ENCODE measurements around the gene SNX7.
A peak's percentile ranks its signal among the peaks of the same experiment; 100 is the strongest.

The SNX7 gene

GRCh38 chr1:98661544-98662355, at the start of gene SNX7:
TSS of gene SNX7 (plus strand) at chr1:98661721. CDS start at chr1:98661732, 11 bp downstream.
- peak within 1 kb of the TSS; percentile 79 for H3K4me3 ChIP-seq (ENCODE audit: low read depth, low read length)
- DNase-seq (ENCODE audit: low read depth), result peak; percentile 43

DNA sequence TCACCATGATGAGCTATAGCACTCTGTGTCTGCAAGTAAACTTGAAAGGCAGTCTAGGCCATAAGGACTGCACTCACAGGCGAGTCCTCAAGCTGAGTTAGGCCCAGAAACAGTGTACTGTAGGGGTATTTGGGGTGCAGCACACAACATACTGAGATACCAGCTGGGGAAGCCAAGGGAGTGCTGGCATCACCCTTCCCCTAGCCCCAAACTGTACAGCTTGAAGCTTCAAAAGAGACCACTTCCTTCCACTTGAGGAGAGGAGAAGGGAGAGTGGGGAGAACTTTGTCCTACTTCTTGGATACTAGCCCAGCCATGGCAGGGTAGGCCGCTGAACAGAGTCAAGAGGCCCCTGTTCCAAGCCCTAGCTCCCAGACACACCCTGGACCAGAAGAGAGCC, 24.2 kb upstream of the SNX7 start:
- DNase-seq (ENCODE audit: low read depth), result no peak
- H3K4me3 ChIP-seq (ENCODE audit: low read depth, low read length), result no peak overlapping the region

- DNase-seq (ENCODE audit: low read depth), result no peak
These were observed 23.3 kb upstream of the SNX7 start for GRCh38 chr1:98638185-98638584.

DNA sequence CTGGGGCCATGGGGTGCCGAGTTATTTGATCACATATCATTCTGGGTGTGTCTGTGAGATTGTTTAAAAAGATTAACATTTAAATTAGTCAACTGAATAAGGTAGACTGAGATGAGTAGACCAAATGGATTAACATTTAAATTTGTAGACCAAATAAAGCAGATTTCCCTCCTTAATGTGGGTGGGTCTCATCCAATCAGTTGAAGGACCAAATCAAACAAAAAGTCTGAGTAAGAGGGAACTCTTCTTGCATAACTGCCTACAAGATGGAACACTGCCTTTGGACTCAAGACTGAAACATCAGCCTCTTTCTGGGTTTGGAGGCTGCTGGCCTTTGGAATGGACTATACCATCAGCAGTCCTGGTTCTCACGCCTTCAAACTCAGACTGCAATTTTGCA, 17.0 kb upstream of the SNX7 start:
- no peak for DNase-seq (ENCODE audit: low read depth)
- no peak overlapping the region for H3K4me3 ChIP-seq (ENCODE audit: low read depth, low read length)

More at GRCh38 chr1:98638185-98638584, 23.3 kb upstream of the SNX7 start:
- H3K4me3 ChIP-seq (ENCODE audit: low read depth, low read length), result no peak overlapping the region

DNA sequence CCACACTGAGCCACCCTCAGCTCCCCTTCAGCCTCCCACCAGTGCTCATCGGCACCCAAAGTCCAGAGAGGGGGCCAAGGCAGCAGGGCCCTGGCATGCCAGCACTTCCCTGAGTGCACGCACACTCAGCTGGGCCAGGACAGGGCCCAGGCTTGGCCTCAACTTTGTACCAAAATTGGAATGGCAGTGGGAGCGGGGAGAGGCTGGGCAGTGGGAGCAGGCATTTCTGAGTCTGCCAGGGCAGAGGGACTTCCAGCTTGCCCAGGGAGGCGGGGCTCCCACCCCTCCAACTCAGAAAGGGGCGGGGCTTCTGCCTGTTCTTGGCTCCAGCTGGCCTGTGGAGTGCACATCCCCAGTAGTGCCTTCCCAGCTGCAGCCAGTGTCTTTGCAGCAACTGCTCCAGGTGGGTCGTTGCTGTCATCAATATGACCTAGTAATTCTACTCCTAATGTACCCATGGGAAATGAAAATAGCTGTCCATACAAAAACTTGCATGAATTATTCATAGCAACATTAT, 10.3 kb upstream of the SNX7 start:
- no peak for DNase-seq (ENCODE audit: low read depth)

DNA sequence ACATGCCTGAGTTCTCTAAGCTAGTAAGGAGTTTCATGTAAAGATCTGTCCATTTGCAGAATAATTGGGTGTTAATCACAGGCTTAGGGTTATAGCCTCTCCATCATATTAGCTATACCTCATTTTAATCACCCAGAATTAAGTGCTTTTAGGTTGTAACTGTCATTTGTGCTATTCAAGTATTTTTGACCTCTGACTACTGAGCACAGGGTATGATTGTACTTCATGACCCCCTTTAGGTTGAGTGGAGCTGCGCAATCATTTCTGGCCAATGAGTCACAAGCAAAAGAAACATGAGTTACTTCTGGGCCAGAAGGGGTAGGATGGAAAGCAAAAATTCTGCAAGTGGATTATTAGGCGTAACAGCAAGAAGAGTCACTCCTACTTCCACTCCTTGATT, 8.4 kb upstream of the SNX7 start:
- DNase-seq (ENCODE audit: low read depth), result no peak
- H3K4me3 ChIP-seq (ENCODE audit: low read depth, low read length), result no peak overlapping the region

More for the DNA sequence above, 10.3 kb upstream of the SNX7 start:
- no peak overlapping the region for H3K4me3 ChIP-seq (ENCODE audit: low read depth, low read length)

DNA sequence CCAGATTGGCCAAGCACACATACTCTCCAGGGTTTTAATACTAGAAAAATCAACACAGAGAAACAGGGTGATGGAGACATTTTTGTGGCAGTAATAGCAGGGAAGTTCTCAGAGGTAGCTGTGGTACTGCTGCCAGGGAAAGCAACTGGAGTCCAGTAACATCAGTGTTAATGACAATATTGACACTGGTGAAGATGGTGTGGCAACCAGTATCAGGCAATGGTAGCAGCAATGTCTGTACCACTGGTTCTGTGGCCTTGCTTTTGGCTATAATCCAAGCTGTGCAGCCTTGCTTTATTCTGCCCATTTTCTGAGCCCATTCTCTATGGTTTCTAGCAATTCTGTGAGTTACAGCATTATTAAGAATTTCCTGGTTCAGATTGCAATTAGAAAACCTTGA, 1.6 kb upstream of the SNX7 start:
- no peak for DNase-seq (ENCODE audit: low read depth)
- no peak overlapping the region for H3K4me3 ChIP-seq (ENCODE audit: low read depth, low read length)

GRCh38 chr1:98660940-98661543, 479 bp upstream of the SNX7 start:
- DNase-seq (ENCODE audit: low read depth), result no peak
- H3K4me3 ChIP-seq (ENCODE audit: low read depth, low read length), result peak overlapping the region; percentile 79

DNA sequence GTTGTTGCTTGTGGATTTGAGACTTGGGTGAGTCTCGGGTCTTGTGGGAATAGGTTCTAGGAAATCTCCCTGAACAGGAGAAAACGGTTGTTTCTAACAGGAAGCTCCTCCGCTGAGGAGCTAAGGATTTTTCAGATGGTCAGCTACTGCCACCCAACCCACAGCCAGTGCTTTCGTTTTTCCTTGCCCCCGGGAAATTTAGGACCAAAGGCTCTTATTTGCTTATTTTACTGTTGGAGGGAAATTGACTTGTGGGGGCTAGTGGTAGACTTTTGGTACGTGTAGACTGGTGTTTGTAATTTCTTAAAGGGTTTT, 792 bp downstream of the SNX7 start:
- DNase-seq (ENCODE audit: low read depth), result peak; percentile 17
- peak overlapping the region; percentile 79 for H3K4me3 ChIP-seq (ENCODE audit: low read depth, low read length)

- DNase-seq (ENCODE audit: low read depth), result no peak
- no peak overlapping the region for H3K4me3 ChIP-seq (ENCODE audit: low read depth, low read length)
These were observed 7.2 kb downstream of the SNX7 start for GRCh38 chr1:98668733-98669132.

DNA sequence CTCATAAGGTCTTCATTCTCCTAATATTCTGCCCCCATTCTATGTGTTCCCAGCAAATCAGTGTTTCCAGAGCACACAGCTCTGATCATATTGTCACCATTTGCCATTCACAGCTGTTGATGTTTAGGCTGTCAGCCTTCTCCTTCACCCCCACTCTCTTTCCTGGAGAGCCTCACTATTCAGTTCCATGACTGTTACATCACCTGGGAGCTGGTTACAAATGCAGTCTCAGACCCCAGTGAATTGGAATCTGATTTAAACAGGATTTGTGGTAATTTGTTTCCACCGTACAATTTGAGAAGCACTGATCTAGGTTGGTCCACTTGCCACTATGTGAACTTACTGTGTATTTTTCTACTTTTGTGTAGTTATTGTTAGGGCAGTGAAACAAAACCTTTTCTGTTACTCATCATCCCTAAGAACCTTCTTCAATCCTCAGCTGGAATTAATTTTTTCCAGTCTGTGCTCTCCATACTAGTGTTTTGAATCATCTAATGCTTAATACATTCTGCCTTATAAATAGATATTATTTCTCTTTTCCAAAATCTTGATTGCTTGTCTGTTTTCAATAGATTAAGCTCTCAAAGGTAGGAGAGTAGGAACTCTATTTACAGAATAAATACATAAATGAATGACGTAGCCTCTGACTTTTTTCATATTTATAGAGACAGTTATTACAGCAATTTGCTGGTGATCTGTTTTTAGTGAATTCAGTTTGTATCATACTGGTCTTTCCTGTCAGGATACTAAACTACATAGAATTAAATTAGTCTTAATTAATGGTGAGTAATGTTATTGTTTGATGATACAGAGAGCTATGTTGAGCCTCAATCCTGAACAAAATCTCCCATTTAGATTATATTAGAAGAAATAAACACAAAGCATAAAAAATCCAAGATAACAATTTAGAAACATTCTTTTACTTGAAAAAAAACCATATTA, 8.1 kb downstream of the SNX7 start:
- H3K4me3 ChIP-seq (ENCODE audit: low read depth, low read length), result no peak overlapping the region
- no peak for DNase-seq (ENCODE audit: low read depth)

DNA sequence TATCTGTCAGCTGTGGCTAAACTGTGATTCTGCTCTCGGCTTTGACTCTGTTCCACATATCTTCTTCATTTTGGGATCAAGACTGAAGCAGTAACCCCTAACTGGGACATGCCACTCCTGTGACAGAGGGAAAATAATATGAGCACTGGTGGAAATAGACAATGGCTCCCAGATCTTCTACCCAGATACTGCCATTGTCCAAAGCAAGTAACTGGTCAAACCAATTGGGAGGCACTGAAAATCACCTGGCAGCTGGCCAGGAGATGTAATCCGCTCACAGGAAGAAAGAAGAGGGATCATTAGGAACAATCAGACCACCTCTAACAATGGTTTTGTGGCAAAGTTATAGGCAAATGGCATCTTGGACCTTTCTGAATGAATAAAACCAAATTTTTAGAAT, 10.7 kb downstream of the SNX7 start:
- H3K4me3 ChIP-seq (ENCODE audit: low read depth, low read length), result no peak overlapping the region
- no peak for DNase-seq (ENCODE audit: low read depth)

DNA sequence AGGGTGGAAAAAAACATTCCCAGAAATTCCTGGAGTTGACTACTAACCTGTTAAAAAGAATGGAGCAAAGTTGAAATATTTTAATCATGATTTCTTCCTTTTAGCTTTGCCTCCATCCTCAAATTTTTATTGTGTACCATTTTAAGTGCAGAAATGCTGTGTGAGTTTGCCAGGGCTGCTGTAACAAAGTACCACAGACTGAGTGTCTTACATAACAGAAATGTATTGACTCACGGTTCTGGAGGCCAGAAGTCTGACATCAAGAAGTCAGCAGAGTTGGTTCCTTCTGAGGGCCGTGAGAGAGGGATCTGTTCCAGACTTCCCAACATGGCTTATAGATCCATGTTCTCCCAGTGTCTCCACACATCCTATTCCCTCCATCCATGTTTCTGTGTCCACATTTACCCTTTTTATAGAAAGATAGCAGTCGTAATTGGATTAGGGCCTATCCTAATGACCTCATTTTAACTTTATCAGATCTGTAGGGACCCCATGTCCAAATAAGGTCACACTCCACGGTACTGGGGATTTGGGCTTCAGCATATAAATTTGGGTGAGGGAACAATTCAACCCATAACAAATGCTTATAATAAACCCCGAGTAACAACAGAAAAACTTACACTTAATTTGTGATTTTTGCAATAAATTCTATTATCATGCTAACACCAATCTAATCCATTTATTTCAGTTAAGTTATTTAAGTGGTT, 12.7 kb downstream of the SNX7 start:
- no peak overlapping the region for H3K4me3 ChIP-seq (ENCODE audit: low read depth, low read length)
- no peak for DNase-seq (ENCODE audit: low read depth)

DNA sequence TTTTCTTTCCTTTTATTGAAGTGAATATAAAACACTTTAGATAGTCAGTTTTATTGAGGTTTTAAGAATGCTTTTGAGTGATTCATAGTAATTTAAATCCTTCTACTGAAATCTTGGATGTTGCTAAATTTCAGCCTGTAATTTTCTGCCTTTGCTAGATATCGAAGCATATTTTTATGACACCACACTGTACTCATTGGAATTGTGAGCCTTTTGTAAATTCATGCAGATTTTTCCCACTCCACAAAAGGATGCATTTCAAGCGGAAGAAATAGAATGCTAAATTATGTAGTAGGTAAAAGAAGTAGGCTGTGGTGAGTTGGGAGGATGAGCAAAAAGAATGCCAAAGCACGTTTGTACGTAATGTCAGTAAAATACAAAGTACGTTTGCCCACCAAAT, 13.8 kb downstream of the SNX7 start:
- DNase-seq (ENCODE audit: low read depth), result no peak
- H3K4me3 ChIP-seq (ENCODE audit: low read depth, low read length), result no peak overlapping the region

- peak; percentile 27 for DNase-seq (ENCODE audit: low read depth)
- H3K4me3 ChIP-seq (ENCODE audit: low read depth, low read length), result no peak overlapping the region
These were observed 15.8 kb downstream of the SNX7 start for GRCh38 chr1:98677288-98677687.

DNA sequence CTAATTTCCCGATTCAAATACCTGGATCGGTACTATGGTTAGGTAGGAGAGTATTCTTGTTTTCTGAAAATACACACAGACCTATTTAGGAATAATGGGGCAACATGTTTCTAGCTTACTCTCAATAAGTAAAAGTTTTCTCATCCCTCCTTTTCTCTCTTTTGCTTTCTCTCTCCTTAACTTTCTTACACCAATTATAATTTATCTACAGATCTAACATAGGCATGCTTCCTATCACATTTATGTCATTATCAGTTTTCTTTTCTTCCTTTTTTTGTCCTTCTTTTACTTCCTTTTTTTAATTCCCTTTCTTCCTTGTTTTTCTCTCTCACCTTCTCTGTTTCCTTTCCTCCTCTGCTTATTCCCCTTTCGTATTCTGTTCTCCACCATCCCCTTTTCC, 20.3 kb downstream of the SNX7 start:
- no peak for DNase-seq (ENCODE audit: low read depth)
- H3K4me3 ChIP-seq (ENCODE audit: low read depth, low read length), result no peak overlapping the region

DNA sequence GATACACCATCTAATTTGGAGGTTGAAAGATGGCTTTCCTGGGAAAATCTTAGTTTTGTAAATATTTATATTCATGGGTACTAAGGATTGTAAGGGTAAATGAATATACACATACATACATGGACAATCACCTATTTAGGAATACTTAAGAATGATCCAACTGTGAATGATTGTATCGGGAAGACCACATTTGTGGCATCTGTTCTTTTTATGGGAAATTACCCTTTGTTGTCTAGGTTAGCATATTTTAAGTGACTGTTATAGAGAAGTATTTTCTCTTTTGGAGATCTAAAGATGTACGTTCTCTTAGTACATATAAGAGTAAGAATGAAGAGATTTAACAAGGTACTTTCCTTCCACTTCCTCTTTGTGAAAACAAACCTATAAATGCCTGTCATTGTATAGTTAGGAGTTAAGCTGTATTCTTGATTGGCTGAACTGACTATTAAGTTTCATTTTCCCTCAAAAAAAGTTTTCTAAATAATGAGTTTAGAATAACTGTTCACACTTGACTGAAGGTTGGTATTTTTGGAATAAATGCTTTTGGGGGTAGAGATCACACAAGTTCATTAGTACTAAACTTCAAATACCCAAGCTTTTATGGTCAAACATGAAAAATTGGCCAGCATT, 26.7 kb downstream of the SNX7 start:
- no peak overlapping the region for H3K4me3 ChIP-seq (ENCODE audit: low read depth, low read length)
- DNase-seq (ENCODE audit: low read depth), result no peak

DNA sequence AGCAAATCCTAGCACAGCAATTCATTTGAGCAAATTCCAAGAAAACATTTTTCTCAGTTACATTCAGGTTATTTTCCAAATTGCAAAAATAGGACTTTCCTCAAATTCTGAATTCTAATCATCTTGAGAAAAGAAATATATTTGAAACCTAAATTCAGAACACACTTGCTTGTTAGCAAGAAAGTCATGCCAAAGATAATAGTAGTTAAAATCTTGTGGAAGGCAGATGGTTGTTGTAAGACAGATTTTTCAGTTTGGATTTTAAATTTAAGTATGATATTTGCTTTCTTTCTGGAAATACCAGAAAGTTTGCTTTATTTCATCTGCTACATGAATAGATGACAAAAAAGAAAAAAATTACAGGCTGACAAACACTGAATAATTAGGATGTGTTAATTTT, 29.1 kb downstream of the SNX7 start:
- no peak for DNase-seq (ENCODE audit: low read depth)
- no peak overlapping the region for H3K4me3 ChIP-seq (ENCODE audit: low read depth, low read length)

- H3K4me3 ChIP-seq (ENCODE audit: low read depth, low read length), result no peak overlapping the region
- DNase-seq (ENCODE audit: low read depth), result no peak
These were observed 31.0 kb downstream of the SNX7 start for GRCh38 chr1:98692482-98692881.
